ENCODE data around the gene PDSS2.

The PDSS2 gene

GRCh38 chr6:107333491-107333890 is 125.9 kb downstream of the PDSS2 start:
- TF ChIP-seq, protein P1, sequence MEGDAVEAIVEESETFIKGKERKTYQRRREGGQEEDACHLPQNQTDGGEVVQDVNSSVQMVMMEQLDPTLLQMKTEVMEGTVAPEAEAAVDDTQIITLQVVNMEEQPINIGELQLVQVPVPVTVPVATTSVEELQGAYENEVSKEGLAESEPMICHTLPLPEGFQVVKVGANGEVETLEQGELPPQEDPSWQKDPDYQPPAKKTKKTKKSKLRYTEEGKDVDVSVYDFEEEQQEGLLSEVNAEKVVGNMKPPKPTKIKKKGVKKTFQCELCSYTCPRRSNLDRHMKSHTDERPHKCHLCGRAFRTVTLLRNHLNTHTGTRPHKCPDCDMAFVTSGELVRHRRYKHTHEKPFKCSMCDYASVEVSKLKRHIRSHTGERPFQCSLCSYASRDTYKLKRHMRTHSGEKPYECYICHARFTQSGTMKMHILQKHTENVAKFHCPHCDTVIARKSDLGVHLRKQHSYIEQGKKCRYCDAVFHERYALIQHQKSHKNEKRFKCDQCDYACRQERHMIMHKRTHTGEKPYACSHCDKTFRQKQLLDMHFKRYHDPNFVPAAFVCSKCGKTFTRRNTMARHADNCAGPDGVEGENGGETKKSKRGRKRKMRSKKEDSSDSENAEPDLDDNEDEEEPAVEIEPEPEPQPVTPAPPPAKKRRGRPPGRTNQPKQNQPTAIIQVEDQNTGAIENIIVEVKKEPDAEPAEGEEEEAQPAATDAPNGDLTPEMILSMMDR (IDR thresholded peaks at IDR 0.05) = no peak
- Mint-ChIP-seq H3K9me3 (no peaks in the 10 kb centered on the region), H3K36me3 (ENCODE audit: low read depth) (peaks cover 8% of the 10 kb centered on the region), H3K4me1 (no peaks in the 10 kb centered on the region), H3K27ac (no peak overlapping the region), H3K4me3 (no peak overlapping the region), H3K27me3 (ENCODE audit: low read depth, poor library complexity) (peaks cover 4% of the 10 kb centered on the region)
- no peak for DNase-seq

DNA sequence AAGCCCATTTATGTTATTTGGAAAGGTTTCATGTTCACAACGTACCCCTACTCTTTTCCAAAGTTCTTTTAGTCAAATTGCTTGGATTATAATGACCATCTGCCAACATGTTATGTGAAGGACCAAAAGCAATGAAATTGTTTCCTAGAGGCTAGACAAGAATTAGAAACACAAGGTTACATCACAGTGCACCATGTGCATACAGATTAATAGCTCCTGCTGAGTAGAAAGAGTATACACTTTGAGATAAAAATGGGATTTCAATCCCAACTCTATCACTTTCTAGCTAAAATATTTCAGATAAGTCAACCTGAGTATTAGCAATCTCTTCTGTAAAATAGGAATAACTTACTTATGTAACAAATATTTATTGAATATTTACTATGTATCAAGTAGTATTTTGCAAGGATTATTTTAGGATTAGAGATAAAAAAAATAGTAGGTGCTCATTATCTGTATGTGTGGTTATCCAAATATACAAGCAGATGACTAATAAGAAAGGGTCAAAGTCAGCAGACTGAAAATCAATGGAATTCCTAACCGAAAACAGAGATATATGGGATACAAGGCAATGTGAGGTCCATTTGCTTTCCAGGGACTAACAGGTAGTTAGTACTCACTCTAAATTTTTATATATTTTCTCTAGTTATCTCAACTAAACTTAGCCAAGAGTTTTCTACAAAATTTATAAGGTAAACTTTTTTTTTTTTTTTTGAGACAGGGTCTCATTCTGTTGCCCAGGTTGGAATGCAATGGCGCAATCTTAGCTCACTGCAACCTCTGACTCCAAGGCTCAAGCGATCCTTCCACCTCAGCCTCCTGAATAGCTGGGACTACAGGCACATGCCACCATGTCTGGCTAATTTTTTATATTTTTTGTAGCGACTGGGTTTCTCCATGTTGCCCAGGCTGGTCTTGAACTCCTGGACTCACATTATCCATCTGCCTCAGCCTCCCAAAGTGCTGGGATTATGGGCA is 127.7 kb downstream of the PDSS2 start:
- Mint-ChIP-seq H3K4me1 (no peaks in the 10 kb centered on the region), H3K27me3 (ENCODE audit: low read depth, poor library complexity) (peaks cover 3% of the 10 kb centered on the region), H3K4me3 (no peak overlapping the region), H3K9me3 (no peaks in the 10 kb centered on the region), H3K27ac (no peak overlapping the region), H3K36me3 (ENCODE audit: low read depth) (peaks cover 8% of the 10 kb centered on the region)
- TF ChIP-seq, protein P1 (IDR thresholded peaks at IDR 0.05) = no peak
- DNase-seq = no peak

GRCh38 chr6:107330168-107330567 is 129.2 kb downstream of the PDSS2 start:
- no peak overlapping the region for H3K4me3 Mint-ChIP-seq
- peaks cover 2% of the 10 kb centered on the region for H3K27me3 Mint-ChIP-seq (ENCODE audit: low read depth, poor library complexity)
- TF ChIP-seq, protein P1 (IDR thresholded peaks at IDR 0.05) = no peak
- no peak for DNase-seq
- peaks cover 13% of the 10 kb centered on the region for H3K36me3 Mint-ChIP-seq (ENCODE audit: low read depth)
- H3K4me1 Mint-ChIP-seq = no peaks in the 10 kb centered on the region
- H3K9me3 Mint-ChIP-seq = peaks cover 7% of the 10 kb centered on the region
- no peak overlapping the region for H3K27ac Mint-ChIP-seq

DNA sequence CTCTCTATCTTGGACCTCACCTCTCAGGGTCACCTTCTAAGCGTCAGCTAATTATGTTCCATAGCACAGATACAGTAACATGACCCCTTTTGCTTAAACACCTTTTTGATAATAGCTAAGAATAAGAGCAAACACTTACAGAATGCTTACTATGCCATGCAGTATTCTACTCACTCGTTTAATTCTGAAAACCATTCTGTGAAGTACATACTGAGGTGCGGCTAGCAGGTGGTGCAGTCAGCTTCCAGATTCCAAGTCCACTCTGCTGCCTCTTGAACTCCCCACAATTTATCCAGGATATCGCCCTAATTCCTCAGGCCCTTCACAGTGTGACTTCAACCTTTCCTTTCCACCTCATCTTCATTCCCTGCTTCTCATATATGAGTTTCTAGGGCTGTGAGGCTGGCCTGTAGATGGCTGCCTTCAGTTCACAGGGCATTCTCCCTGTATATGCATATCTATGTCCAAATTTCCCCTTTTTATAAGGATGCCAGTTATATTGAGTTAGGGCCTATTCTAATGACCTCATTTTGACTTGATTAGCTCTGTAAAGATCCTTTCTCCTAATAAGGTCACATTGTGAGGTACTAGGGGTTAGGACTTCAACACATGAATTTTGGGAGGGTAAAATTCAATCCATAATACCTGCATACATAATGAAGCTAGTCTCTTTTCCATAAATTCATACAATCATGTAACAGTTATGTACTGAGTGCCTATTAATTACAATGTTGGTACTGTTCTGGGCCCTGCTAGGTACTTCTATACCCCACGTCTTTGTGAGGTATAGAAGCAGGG is 130.1 kb downstream of the PDSS2 start:
- Mint-ChIP-seq H3K4me3 (no peak overlapping the region), H3K27me3 (ENCODE audit: low read depth, poor library complexity) (peaks cover 2% of the 10 kb centered on the region), H3K4me1 (no peaks in the 10 kb centered on the region), H3K36me3 (ENCODE audit: low read depth) (peaks cover 19% of the 10 kb centered on the region), H3K9me3 (peaks cover 7% of the 10 kb centered on the region), H3K27ac (peak overlapping the region; percentile 85)
- DNase-seq = no peak
- TF ChIP-seq, protein P1 (IDR thresholded peaks at IDR 0.05) = no peak

DNA sequence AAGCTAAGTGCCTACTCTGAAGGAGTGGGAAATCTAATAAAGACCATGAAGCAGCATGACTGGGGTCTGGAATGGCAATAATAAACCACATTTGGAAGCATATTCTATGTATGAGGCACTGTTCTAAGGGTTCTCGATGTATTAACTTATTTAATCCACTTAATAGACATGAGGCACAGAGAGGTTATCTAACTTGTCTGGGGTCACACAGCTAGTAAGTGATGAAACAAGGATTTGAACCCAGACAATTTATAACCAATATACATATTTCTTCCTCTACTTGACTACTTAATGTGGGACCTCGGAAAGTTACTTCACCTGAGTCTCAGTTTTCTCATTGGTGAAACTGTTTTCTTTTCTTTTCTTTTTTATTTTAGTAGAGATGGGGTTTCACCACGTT is 131.3 kb downstream of the PDSS2 start:
- no peak for DNase-seq
- Mint-ChIP-seq H3K9me3 (peaks cover 7% of the 10 kb centered on the region), H3K4me3 (no peak overlapping the region), H3K27ac (no peak overlapping the region), H3K36me3 (ENCODE audit: low read depth) (peaks cover 11% of the 10 kb centered on the region), H3K4me1 (no peaks in the 10 kb centered on the region), H3K27me3 (ENCODE audit: low read depth, poor library complexity) (peaks cover 2% of the 10 kb centered on the region)
- TF ChIP-seq, protein P1 (IDR thresholded peaks at IDR 0.05) = no peak
